Vagina (tissue), 2 donors: Measurements from ENCODE around the gene GZF1.

Source experiments
- POLR2AphosphoS5 ChIP-seq, 2 donors: sonication (generic); formaldehyde crosslinking; IDR thresholded peaks; one replicate each; pipeline ENCODE4 v1.9.0; 2017; ENCODE audit warnings: antibody characterized with exemption in 2 of 2, mild to moderate bottlenecking in 2 of 2, low read depth in 1 of 2; ENCODE audit not compliant: insufficient read depth in 1 of 2
- TF ChIP-seq, protein P1 (sequence below), 3 experiments: fragments of 450-650 bp in 2 of 3; fragments of 200-600 bp in 1 of 3; sonication (generic) in 1 of 3; IDR thresholded peaks; one replicate each; pipeline ENCODE4 v1.5.1; 2017 to 2019; ENCODE audit warnings: antibody characterized with exemption in 3 of 3, mild to moderate bottlenecking in 2 of 3, moderate library complexity in 2 of 3

DNA sequence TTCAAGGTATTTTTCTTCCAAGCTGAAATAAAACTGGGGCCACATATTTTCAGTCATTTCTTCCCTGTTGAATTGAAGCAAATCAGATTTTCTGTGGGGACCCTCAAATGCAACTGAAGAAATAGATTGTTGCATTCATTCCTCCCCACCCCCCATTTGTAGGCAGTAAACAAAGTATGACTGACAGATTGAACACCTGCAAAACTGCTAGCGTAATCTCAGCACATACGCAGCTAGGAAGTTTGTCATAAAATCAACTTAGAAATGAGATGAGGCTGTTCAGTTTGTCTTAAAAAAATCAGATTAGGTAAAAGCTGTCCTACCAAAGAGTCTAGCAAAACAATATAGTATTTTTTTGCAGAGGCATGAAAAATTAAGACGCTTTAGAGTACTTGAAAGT lies 8.9 kb downstream of the GZF1 start:
- TF ChIP-seq, protein P1, sequence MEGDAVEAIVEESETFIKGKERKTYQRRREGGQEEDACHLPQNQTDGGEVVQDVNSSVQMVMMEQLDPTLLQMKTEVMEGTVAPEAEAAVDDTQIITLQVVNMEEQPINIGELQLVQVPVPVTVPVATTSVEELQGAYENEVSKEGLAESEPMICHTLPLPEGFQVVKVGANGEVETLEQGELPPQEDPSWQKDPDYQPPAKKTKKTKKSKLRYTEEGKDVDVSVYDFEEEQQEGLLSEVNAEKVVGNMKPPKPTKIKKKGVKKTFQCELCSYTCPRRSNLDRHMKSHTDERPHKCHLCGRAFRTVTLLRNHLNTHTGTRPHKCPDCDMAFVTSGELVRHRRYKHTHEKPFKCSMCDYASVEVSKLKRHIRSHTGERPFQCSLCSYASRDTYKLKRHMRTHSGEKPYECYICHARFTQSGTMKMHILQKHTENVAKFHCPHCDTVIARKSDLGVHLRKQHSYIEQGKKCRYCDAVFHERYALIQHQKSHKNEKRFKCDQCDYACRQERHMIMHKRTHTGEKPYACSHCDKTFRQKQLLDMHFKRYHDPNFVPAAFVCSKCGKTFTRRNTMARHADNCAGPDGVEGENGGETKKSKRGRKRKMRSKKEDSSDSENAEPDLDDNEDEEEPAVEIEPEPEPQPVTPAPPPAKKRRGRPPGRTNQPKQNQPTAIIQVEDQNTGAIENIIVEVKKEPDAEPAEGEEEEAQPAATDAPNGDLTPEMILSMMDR (IDR thresholded peaks at IDR 0.05), result no peak
- TF ChIP-seq POLR2AphosphoS5 (IDR thresholded peaks at IDR 0.05; ENCODE audit: insufficient read depth in 1 of 2, low read depth in 1 of 2), result no peak
